ENCODE measurements around the gene WDR36. TPM values are rescaled to one million over a fixed set of nuclear protein-coding genes. Genes with fewer than 3 reads are reported as not detected.

The WDR36 gene
- total and polyA plus RNA-seq, 5 donors, result 4.5 to 14.8 (median 13.5) TPM

DNA sequence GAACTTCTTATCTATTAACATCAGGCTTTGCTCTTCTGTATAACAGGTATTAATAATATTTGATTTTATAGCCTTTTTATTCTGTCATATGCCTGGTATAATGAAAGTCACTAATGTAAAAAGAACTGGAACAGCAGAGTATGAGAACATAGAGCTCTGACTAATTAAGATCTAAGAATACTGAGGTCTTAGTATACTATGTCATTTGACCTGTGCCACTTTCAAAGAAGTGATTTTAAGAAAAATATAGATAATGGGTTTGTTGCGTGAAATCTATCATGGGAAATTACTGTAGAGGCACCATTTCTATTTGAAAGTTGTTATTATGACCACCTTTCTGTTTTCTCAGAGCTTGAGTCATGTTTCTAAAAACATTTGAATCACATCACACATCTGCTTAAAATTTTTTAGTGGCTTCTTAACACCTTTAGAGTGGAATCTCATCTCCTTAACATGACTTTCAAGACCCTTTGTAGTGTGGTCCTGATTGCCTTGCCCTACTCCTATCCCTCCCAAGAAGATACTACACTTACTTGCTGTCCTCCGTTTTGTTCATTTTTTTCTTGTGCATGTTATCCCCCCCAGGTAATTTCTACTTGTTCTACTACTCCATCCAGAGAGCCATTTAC lies 14.3 kb downstream of the WDR36 start:
- Histone ChIP-seq H3K9me3 (ENCODE audit: control insufficient read depth, low read length) (no peaks in the 10 kb centered on the region), H3K27me3 (ENCODE audit: control insufficient read depth, insufficient read depth) (no peaks in the 10 kb centered on the region), H3K27ac (ENCODE audit: low read length) (no peak overlapping the region), H3K4me3 (ENCODE audit: low read length) (no peak overlapping the region), H3K4me1 (ENCODE audit: control insufficient read depth, insufficient read depth, low read length) (no peaks in the 10 kb centered on the region)
- WGBS, result 92% methylated on average over 2 of the region's 2 CpGs
- ATAC-seq (no peak), DNase-seq (no peak)
- intact Hi-C loops (cut with DNase I), result no loop called here

DNA sequence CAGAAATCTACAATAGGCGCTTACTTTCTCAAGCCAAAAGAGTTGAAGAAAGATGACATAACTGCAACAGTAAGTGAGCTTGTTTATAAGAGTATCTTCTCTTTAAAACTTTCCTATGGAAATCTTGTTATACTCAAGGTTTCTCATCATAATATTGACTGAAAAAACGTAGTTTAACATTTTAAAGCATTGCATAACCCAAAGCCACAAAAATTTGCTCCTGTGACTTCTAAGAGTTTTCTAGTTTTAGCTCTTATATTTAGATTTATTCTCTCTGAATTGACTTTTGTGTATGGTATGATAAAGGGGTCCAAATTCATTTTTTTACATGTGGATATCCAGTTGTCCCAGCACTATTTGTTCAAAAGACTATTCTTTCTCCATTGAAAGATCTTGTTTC lies 15.2 kb downstream of the WDR36 start:
- Histone ChIP-seq H3K4me3 (ENCODE audit: low read length) (no peak overlapping the region), H3K9me3 (ENCODE audit: control insufficient read depth, low read length) (no peaks in the 10 kb centered on the region), H3K4me1 (ENCODE audit: control insufficient read depth, insufficient read depth, low read length) (no peaks in the 10 kb centered on the region), H3K27me3 (ENCODE audit: control insufficient read depth, insufficient read depth) (no peaks in the 10 kb centered on the region), H3K27ac (ENCODE audit: low read length) (no peak overlapping the region)
- intact Hi-C loops (cut with DNase I), result no loop called here
- no peak for DNase-seq
- no peak for ATAC-seq
- 90% methylated on average over 2 of the region's 2 CpGs for WGBS

DNA sequence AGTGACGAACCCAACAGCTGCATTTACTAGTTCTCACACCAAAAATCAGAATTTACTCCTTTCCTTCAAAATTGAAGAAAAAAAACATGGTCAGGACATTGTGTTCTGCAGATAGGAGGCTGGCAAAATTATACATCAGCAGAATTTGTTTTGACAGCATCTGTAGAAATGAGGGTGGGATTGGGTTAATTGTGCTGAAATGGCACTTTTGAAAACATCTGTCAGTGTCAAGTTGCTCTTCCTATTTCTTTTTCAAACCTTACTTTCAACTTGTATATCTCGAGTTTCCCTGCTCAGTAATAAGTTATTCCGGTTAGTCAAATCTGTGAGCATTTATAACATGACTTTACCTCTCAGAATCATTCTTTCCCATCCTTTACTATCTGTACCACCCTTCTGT lies 19.8 kb downstream of the WDR36 start:
- Histone ChIP-seq H3K27ac (ENCODE audit: low read length) (no peak overlapping the region), H3K4me3 (ENCODE audit: low read length) (no peak overlapping the region), H3K4me1 (ENCODE audit: control insufficient read depth, insufficient read depth, low read length) (no peaks in the 10 kb centered on the region), H3K27me3 (ENCODE audit: control insufficient read depth, insufficient read depth) (no peaks in the 10 kb centered on the region), H3K9me3 (ENCODE audit: control insufficient read depth, low read length) (no peaks in the 10 kb centered on the region)
- whole genome bisulfite sequencing, result 93% methylated on average over 3 of the region's 3 CpGs
- ATAC-seq (no peak), DNase-seq (no peak)
- intact Hi-C loops (cut with DNase I), result no loop called here

DNA sequence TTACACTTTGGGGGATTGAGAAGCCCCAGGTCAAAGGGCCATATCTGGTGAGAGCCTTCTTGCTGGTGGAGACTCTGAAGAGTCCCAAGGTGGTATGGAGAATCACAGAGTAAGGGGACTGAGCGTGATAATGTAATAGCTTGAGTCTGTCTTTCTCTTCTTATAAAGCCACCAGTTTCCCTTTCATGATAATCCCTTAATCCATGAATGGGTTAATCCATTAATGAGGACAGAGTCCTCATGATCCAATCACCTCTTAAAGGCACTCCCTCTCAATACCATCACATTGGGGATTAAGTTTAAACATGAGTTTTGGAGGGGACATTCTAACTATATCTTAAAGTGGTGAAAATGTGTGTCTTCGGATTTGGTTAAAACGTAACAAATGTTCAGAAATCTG lies 21.5 kb downstream of the WDR36 start:
- WGBS, result 96% methylated on average over 3 of the region's 3 CpGs

DNA sequence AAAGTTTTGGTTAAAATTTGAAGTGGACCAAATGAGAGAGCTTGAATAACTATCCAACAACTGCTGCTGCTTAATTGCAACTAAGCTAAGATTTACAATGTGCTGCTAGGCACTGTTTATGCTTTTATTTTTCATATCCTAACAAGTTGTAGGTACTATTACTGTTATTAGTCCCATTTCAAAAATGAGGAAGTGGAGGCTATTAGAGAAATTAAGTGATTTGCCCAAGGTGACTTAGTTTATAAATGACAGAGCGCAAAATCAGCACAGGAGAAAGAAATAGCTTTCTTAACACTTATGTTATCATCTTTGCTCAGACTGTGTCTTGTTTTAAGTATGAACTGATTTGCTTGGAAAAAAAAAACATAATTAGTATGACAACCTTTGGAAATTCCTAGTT lies 23.1 kb downstream of the WDR36 start:
- H3K4me3 ChIP-seq (ENCODE audit: low read length), result no peak overlapping the region
- H3K27me3 ChIP-seq (ENCODE audit: control insufficient read depth, insufficient read depth), result no peaks in the 10 kb centered on the region
- H3K9me3 ChIP-seq (ENCODE audit: control insufficient read depth, low read length), result no peaks in the 10 kb centered on the region
- no peak overlapping the region for H3K27ac ChIP-seq (ENCODE audit: low read length)
- DNase-seq (no peak), ATAC-seq (no peak)
- H3K4me1 ChIP-seq (ENCODE audit: control insufficient read depth, insufficient read depth, low read length), result no peaks in the 10 kb centered on the region
- WGBS, result 97% methylated on average over 1 of the region's 1 CpG
- intact Hi-C loops (cut with DNase I), result no loop called here

More for the DNA sequence above, 21.5 kb downstream of the WDR36 start:
- intact Hi-C loops (cut with DNase I), result no loop called here
- H3K4me1 ChIP-seq (ENCODE audit: control insufficient read depth, insufficient read depth, low read length), result no peaks in the 10 kb centered on the region
- DNase-seq (no peak), ATAC-seq (no peak)
- H3K9me3 ChIP-seq (ENCODE audit: control insufficient read depth, low read length), result no peaks in the 10 kb centered on the region
- H3K4me3 ChIP-seq (ENCODE audit: low read length), result no peak overlapping the region
- H3K27ac ChIP-seq (ENCODE audit: low read length), result no peak overlapping the region
- H3K27me3 ChIP-seq (ENCODE audit: control insufficient read depth, insufficient read depth), result no peaks in the 10 kb centered on the region

DNA sequence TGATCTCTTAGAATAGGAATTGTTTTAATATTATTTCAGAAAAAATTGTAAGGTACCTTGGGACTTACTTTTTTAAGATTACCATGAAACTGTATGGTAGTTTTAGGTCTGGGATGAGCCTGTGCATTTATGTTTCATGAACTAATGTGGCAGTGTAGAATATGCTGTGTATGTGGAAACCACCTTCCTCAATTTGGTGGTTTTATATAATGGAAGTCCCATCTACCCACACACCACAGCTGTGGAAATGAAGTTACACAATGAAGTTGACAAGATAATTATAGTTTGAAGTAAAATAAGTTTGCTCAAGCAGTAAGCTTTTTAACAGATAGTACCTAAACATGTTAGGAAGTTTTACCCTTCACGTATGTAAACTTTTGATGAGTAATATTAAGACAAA lies 24.4 kb downstream of the WDR36 start:
- Histone ChIP-seq H3K4me3 (ENCODE audit: low read length) (no peak overlapping the region), H3K4me1 (ENCODE audit: control insufficient read depth, insufficient read depth, low read length) (no peaks in the 10 kb centered on the region), H3K27me3 (ENCODE audit: control insufficient read depth, insufficient read depth) (no peaks in the 10 kb centered on the region), H3K9me3 (ENCODE audit: control insufficient read depth, low read length) (no peaks in the 10 kb centered on the region), H3K27ac (ENCODE audit: low read length) (no peak overlapping the region)
- intact Hi-C loops (cut with DNase I), result no loop called here
- no peak for ATAC-seq
- DNase-seq, result no peak
- 84% methylated on average over 1 of the region's 1 CpG for WGBS

DNA sequence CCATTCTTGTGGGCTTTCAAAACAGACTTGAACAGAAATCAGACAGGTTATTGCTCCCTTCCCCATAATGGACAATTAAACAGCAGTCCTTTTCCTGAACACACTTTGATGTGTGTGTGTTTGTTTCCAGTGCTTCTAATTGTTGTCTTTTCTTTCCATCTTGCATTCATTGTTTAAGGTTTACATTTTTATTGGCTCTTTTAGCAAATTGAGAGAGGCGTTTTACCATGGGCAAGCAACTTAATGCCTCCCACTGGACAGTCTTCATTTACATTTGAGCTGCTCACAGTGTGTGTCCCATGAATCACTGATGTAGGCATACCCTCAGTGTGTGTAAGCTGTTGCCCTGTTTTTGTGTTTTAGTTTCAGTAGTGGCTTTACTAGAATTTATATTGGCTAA lies 25.0 kb downstream of the WDR36 start:
- ATAC-seq (no peak), DNase-seq (no peak)
- 91% methylated on average over 1 of the region's 1 CpG for WGBS
- no peak overlapping the region for H3K27ac ChIP-seq (ENCODE audit: low read length)
- H3K4me3 ChIP-seq (ENCODE audit: low read length), result no peak overlapping the region
- H3K9me3 ChIP-seq (ENCODE audit: control insufficient read depth, low read length), result no peaks in the 10 kb centered on the region
- no peaks in the 10 kb centered on the region for H3K4me1 ChIP-seq (ENCODE audit: control insufficient read depth, insufficient read depth, low read length)
- H3K27me3 ChIP-seq (ENCODE audit: control insufficient read depth, insufficient read depth), result no peaks in the 10 kb centered on the region
- intact Hi-C loops (cut with DNase I), result no loop called here

DNA sequence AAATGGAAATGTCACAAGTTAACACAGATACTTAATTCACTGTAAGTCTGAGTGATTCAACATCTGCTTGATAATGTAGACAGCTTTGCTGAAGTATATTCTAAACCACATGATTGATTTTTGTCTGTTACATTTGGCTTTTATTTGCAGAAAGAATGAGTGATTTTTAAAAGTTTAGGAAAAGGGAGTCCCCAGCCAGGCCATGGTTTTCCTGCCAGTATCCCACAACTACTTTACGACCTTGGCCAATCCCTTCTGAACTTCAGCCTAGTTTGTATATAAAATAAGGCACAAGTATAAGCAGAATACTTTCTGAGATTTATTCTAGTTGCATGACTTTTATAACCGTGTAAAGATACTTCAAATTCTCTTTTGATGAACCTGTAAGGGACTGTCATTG lies 27.1 kb downstream of the WDR36 start:
- no peaks in the 10 kb centered on the region for H3K4me1 ChIP-seq (ENCODE audit: control insufficient read depth, insufficient read depth, low read length)
- 61% methylated on average over 2 of the region's 2 CpGs for WGBS
- H3K4me3 ChIP-seq (ENCODE audit: low read length), result no peak overlapping the region
- no peaks in the 10 kb centered on the region for H3K9me3 ChIP-seq (ENCODE audit: control insufficient read depth, low read length)
- DNase-seq, result no peak
- no peak for ATAC-seq
- no peaks in the 10 kb centered on the region for H3K27me3 ChIP-seq (ENCODE audit: control insufficient read depth, insufficient read depth)
- intact Hi-C loops (cut with DNase I), result no loop called here
- H3K27ac ChIP-seq (ENCODE audit: low read length), result no peak overlapping the region

DNA sequence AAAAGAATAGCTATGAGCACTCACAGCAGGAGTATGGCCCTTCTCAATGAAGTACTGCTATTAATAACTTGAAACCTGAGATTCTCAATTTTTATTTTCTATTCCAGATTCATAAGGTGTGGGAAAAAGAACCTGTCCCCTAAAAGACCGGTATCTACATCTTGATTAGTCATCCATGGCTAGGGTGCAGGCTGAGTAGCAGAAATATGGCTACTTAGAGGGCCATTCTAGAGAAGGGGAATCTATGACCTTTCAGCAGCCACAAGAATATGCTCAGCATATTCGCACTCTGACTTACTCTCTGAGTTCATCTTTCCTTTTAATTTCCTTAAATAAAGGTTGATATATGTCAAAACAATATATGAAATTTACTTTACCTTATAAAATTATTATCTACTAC lies 27.7 kb downstream of the WDR36 start:
- H3K4me3 ChIP-seq (ENCODE audit: low read length), result no peak overlapping the region
- ATAC-seq (no peak), DNase-seq (no peak)
- H3K4me1 ChIP-seq (ENCODE audit: control insufficient read depth, insufficient read depth, low read length), result no peaks in the 10 kb centered on the region
- intact Hi-C loops (cut with DNase I), result no loop called here
- no peaks in the 10 kb centered on the region for H3K9me3 ChIP-seq (ENCODE audit: control insufficient read depth, low read length)
- H3K27ac ChIP-seq (ENCODE audit: low read length), result no peak overlapping the region
- 98% methylated on average over 2 of the region's 2 CpGs for WGBS
- H3K27me3 ChIP-seq (ENCODE audit: control insufficient read depth, insufficient read depth), result no peaks in the 10 kb centered on the region

DNA sequence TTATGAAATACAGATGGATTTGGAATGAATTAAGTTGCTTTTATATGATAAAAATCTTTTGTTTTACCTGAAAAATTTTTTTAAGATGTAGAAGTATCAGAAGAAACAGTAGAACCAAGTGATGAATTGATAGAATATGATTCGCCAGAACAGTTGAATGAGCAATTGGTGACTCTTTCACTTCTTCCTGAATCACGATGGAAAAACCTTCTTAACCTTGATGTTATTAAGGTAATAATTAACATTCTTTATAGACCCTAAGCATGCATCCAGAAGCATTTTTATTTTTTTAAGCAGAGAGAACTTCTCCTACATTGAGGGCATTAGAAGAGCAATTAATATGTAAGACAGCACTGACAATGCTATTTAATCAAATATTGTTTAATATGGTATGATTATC lies 28.8 kb downstream of the WDR36 start:
- intact Hi-C loops (cut with DNase I), result no loop called here
- H3K4me3 ChIP-seq (ENCODE audit: low read length), result no peak overlapping the region
- 88% methylated on average over 2 of the region's 2 CpGs for WGBS

DNA sequence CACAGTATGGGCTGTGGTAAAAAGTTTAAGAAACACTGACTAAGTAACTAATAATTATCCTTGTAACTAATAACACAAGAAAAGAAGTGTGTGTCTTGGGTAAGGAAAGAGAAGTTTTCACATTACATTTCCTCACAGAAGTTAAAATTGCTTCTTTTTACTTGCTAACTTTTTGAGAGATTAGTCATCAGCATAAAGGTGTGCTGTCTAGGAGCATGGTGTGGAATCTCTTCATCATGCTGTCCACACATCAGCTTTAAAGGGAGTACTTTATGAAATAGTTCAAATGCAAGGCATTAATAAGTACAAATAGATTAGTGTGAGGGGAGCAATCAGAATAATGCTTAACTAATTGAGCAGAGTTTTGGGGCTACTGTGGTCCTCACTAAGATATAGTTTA lies 29.8 kb downstream of the WDR36 start:
- Histone ChIP-seq H3K4me1 (ENCODE audit: control insufficient read depth, insufficient read depth, low read length) (no peaks in the 10 kb centered on the region), H3K9me3 (ENCODE audit: control insufficient read depth, low read length) (no peaks in the 10 kb centered on the region), H3K27ac (ENCODE audit: low read length) (no peak overlapping the region), H3K4me3 (ENCODE audit: low read length) (no peak overlapping the region), H3K27me3 (ENCODE audit: control insufficient read depth, insufficient read depth) (no peaks in the 10 kb centered on the region)
- no peak for DNase-seq
- intact Hi-C loops (cut with DNase I), result no loop called here
- ATAC-seq, result no peak

More for the DNA sequence above, 28.8 kb downstream of the WDR36 start:
- no peaks in the 10 kb centered on the region for H3K4me1 ChIP-seq (ENCODE audit: control insufficient read depth, insufficient read depth, low read length)
- H3K9me3 ChIP-seq (ENCODE audit: control insufficient read depth, low read length), result no peaks in the 10 kb centered on the region
- no peaks in the 10 kb centered on the region for H3K27me3 ChIP-seq (ENCODE audit: control insufficient read depth, insufficient read depth)
- DNase-seq (no peak), ATAC-seq (no peak)
- H3K27ac ChIP-seq (ENCODE audit: low read length), result no peak overlapping the region

DNA sequence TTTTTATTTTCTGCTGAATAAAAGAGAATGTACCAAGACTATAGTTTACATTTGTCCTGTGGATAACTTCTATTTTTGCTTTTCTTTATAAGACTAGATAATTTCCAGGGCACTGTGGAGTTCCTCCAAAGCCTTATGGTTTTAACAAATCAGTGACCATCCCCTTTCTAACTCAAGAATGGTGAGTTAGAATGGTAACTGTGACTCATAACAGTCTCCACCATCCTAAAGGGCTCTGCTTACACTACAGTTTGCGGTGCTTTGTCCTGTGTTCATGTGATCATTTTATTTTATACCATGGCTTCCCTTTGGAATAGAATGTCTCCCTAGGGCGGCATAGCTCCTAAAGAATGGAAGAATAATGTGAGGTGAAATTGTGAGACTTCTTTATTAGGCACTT lies 30.2 kb downstream of the WDR36 start:
- WGBS, result 72% methylated on average over 2 of the region's 2 CpGs
- Histone ChIP-seq H3K27me3 (ENCODE audit: control insufficient read depth, insufficient read depth) (no peaks in the 10 kb centered on the region), H3K4me3 (ENCODE audit: low read length) (no peak overlapping the region), H3K4me1 (ENCODE audit: control insufficient read depth, insufficient read depth, low read length) (no peaks in the 10 kb centered on the region), H3K9me3 (ENCODE audit: control insufficient read depth, low read length) (no peaks in the 10 kb centered on the region), H3K27ac (ENCODE audit: low read length) (no peak overlapping the region)
- intact Hi-C loops (cut with DNase I), result no loop called here
- ATAC-seq, result no peak
- DNase-seq, result no peak

Measured in right cardiac atrium (tissue), 5 donors.